GM23338 (cell line): ENCODE results near the gene HLCS. TPM values are rescaled to one million over a fixed set of nuclear protein-coding genes. Genes with fewer than 3 reads are reported as not detected.

Experiments used
- ATAC-seq: fragments of 200-7000 bp; cut with Tn5 transposase; 3 replicates; pipeline ENCODE4 v1.9.1; 2020
- DNase-seq: peaks from one replicate; pipeline ENCODE4 v3.0.0-alpha.2; 2015; ENCODE audit warnings: low spot score
- H2AFZ ChIP-seq: fragments of 200-600 bp; sonication (generic); 2 replicates; pipeline ENCODE4 v1.8.0; 2016; ENCODE audit warnings: antibody characterized with exemption, mild to moderate bottlenecking, moderate library complexity
- H3F3A ChIP-seq: fragments of 200-600 bp; sonication (generic); replicated peaks from 2 replicates; pipeline ENCODE4 v1.8.0; 2017; ENCODE audit warnings: antibody characterized with exemption, mixed run types, low read depth
- H3K27ac ChIP-seq: fragments of 200-600 bp; sonication (generic); 2 replicates; pipeline ENCODE4 v1.6.1; 2016; ENCODE audit warnings: low read depth
- H3K27me3 ChIP-seq: fragments of 200-600 bp; sonication (generic); 2 replicates; pipeline ENCODE4 v1.8.0; 2016; ENCODE audit warnings: mild to moderate bottlenecking, mixed run types, moderate library complexity; ENCODE audit not compliant: insufficient read depth
- H3K36me3 ChIP-seq: fragments of 200-600 bp; sonication (generic); 2 replicates; pipeline ENCODE4 v1.8.0; 2016; ENCODE audit warnings: mild to moderate bottlenecking; ENCODE audit not compliant: insufficient read depth
- H3K4me1 ChIP-seq: fragments of 200-600 bp; sonication (generic); 2 replicates; pipeline ENCODE4 v1.8.0; 2016; ENCODE audit warnings: mild to moderate bottlenecking, moderate library complexity; ENCODE audit not compliant: insufficient read depth
- H3K4me2 ChIP-seq: fragments of 200-600 bp; sonication (generic); 2 replicates; pipeline ENCODE4 v1.7.1; 2017; ENCODE audit warnings: mixed run types
- H3K4me3 ChIP-seq: fragments of 200-600 bp; sonication (generic); 2 replicates; pipeline ENCODE4 v1.6.1; 2016; ENCODE audit warnings: mixed run types
- H3K79me2 ChIP-seq: fragments of 200-600 bp; sonication (generic); replicated peaks from 2 replicates; pipeline ENCODE4 v1.8.0; 2017; ENCODE audit warnings: mild to moderate bottlenecking; ENCODE audit not compliant: insufficient read depth
- H3K9me2 ChIP-seq: fragments of 200-600 bp; sonication (generic); 2 replicates; pipeline ENCODE4 v1.8.0; 2017; ENCODE audit not compliant: insufficient read depth
- H4K20me1 ChIP-seq: fragments of 200-600 bp; sonication (generic); replicated peaks from 2 replicates; pipeline ENCODE4 v1.8.0; 2017; ENCODE audit warnings: mild to moderate bottlenecking; ENCODE audit not compliant: insufficient read depth
- H3K27ac Mint-ChIP-seq: 2 replicates; pipeline ENCODE4 v1.8.0; 2020; ENCODE audit warnings: inconsistent platforms, mild to moderate bottlenecking, moderate library complexity, mixed read lengths
- H3K27me3 Mint-ChIP-seq: 3 replicates; pipeline ENCODE4 v1.8.0; 2022; ENCODE audit warnings: low read depth, mild to moderate bottlenecking, moderate library complexity, mixed read lengths, inconsistent platforms; ENCODE audit not compliant: insufficient read depth, poor library complexity
- H3K36me3 Mint-ChIP-seq: 3 replicates; pipeline ENCODE4 v1.8.0; 2021; ENCODE audit warnings: low read depth, mild to moderate bottlenecking, inconsistent platforms, moderate library complexity, mixed read lengths
- H3K4me1 Mint-ChIP-seq: 3 replicates; pipeline ENCODE4 v1.8.0; 2020; ENCODE audit warnings: mild to moderate bottlenecking, inconsistent platforms, mixed read lengths
- H3K4me3 Mint-ChIP-seq: 3 replicates; pipeline ENCODE4 v1.8.0; 2021; ENCODE audit warnings: moderate library complexity, mild to moderate bottlenecking, inconsistent platforms, mixed read lengths
- H3K9me3 Mint-ChIP-seq: 3 replicates; pipeline ENCODE4 v1.8.0; 2020; ENCODE audit warnings: moderate library complexity, mild to moderate bottlenecking, inconsistent platforms, mixed read lengths
- CREB1 ChIP-seq: fragments of 250-450 bp; sonication (Bioruptor Pico); IDR thresholded peaks from 2 replicates; pipeline ENCODE4 v1.5.0; 2020; ENCODE audit warnings: low read depth, mild to moderate bottlenecking, moderate library complexity
- EZH2 ChIP-seq: fragments of 200-600 bp; sonication (generic); IDR thresholded peaks from one replicate; pipeline ENCODE4 v1.8.0; 2017; ENCODE audit warnings: antibody characterized with exemption, mild to moderate bottlenecking, low read depth; ENCODE audit not compliant: unreplicated experiment
- EZH2phosphoT487 ChIP-seq: fragments of 200-600 bp; sonication (generic); IDR thresholded peaks from one replicate; pipeline ENCODE4 v1.8.1; 2018; ENCODE audit warnings: antibody characterized with exemption; ENCODE audit not compliant: unreplicated experiment
- JUNB ChIP-seq: IDR thresholded peaks from one replicate; pipeline ENCODE4 v1.6.1; 2016; ENCODE audit warnings: antibody characterized with exemption; ENCODE audit not compliant: unreplicated experiment
- NANOG ChIP-seq: IDR thresholded peaks from 2 replicates; pipeline ENCODE4 v1.6.1; 2016; ENCODE audit warnings: antibody characterized with exemption, borderline replicate concordance
- POLR2AphosphoS5 ChIP-seq: IDR thresholded peaks from 2 replicates; pipeline ENCODE4 v1.6.1; 2016; ENCODE audit warnings: antibody characterized with exemption, low read depth
- STAT1 ChIP-seq: IDR thresholded peaks from one replicate; pipeline ENCODE4 v1.6.1; 2016; ENCODE audit warnings: antibody characterized with exemption; ENCODE audit not compliant: unreplicated experiment
- ZNF114 ChIP-seq: fragments of 250-450 bp; sonication (Bioruptor Pico); IDR thresholded peaks from 2 replicates; pipeline ENCODE4 v1.5.0; 2020; ENCODE audit warnings: mild to moderate bottlenecking, moderate library complexity
- ZNF331 ChIP-seq: fragments of 250-450 bp; sonication (Bioruptor Pico); IDR thresholded peaks from 2 replicates; pipeline ENCODE4 v1.5.0; 2020; ENCODE audit warnings: low read depth, mild to moderate bottlenecking, moderate library complexity
- polyA plus RNA-seq: library from polyadenylated mRNA; unstranded; fragments of >200 nt; fragmentation: Nextera tagmentation; extraction: Ambion mirVana; gene quantifications from 2 replicates; pipeline ENCODE4 v1.2.1, GENCODE V29; 2016
- total RNA-seq: library from RNA; depleted of rRNA; stranded (reverse); fragments of >200 nt; shearing (Covaris generic); gene quantifications from 2 replicates; pipeline ENCODE4 v1.2.3, GENCODE V29; 2014
- TF ChIP-seq, protein P1 (sequence below), 2 experiments: fragments of 200-600 bp in 1 of 2; sonication (generic) in 1 of 2; conservative IDR thresholded peaks; 2 replicates each; pipeline versions ENCODE4 v1.5.1 to v1.6.1; 2016 to 2017; ENCODE audit warnings: antibody characterized with exemption in 2 of 2, low read depth in 2 of 2, mild to moderate bottlenecking in 2 of 2, moderate library complexity in 1 of 2
- TF ChIP-seq, protein P2 (sequence below): fragments of 250-450 bp; sonication (Bioruptor Pico); IDR thresholded peaks from 2 replicates; pipeline ENCODE4 v1.5.0; 2020; ENCODE audit warnings: mild to moderate bottlenecking, moderate library complexity
- TF ChIP-seq, protein P3 (sequence below): IDR thresholded peaks from 2 replicates; pipeline ENCODE4 v1.6.1; 2016; ENCODE audit warnings: antibody characterized with exemption
- TF ChIP-seq, protein P4 (sequence below): IDR thresholded peaks from one replicate; pipeline ENCODE4 v1.6.1; 2018; ENCODE audit warnings: antibody characterized with exemption; ENCODE audit not compliant: unreplicated experiment

Gene HLCS
- total and polyA plus RNA-seq, 2 experiments from 2014 or later = 6.1 to 14.7 TPM

DNA sequence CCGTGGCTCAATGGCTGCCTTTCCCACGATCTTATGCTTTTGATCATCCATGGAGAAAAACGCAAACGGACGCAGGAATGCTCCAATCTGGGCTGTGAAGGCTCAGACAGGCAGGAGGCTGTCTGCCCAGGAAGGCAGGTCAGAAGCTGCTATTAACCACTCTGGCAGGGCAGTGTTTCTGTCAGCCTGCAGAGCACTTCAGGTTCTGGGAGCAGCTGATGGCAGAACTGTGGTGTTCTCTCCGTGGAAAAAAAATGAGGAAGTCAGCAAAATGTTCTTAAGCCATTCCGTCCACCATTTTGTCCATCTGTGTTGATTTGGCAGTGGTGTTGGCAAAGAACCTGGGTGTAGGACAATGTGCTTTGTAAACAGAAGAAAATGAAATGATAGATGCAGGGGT lies 175.9 kb downstream of the HLCS start:
- no peaks in the 10 kb centered on the region for H3F3A ChIP-seq
- TF ChIP-seq NANOG (no peak), EZH2phosphoT487 (no peak), ZNF331 (CRISPR knock-in tag) (no peak), STAT1 (no peak), EZH2 (no peak), POLR2AphosphoS5 (no peak), CREB1 (CRISPR knock-in tag) (no peak), JUNB (no peak), ZNF114 (no peak)
- TF ChIP-seq, protein P1, sequence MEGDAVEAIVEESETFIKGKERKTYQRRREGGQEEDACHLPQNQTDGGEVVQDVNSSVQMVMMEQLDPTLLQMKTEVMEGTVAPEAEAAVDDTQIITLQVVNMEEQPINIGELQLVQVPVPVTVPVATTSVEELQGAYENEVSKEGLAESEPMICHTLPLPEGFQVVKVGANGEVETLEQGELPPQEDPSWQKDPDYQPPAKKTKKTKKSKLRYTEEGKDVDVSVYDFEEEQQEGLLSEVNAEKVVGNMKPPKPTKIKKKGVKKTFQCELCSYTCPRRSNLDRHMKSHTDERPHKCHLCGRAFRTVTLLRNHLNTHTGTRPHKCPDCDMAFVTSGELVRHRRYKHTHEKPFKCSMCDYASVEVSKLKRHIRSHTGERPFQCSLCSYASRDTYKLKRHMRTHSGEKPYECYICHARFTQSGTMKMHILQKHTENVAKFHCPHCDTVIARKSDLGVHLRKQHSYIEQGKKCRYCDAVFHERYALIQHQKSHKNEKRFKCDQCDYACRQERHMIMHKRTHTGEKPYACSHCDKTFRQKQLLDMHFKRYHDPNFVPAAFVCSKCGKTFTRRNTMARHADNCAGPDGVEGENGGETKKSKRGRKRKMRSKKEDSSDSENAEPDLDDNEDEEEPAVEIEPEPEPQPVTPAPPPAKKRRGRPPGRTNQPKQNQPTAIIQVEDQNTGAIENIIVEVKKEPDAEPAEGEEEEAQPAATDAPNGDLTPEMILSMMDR (conservative IDR thresholded peaks at IDR 0.05; ENCODE audit: low read depth in 2 of 2) = no peak
- TF ChIP-seq, protein P2, sequence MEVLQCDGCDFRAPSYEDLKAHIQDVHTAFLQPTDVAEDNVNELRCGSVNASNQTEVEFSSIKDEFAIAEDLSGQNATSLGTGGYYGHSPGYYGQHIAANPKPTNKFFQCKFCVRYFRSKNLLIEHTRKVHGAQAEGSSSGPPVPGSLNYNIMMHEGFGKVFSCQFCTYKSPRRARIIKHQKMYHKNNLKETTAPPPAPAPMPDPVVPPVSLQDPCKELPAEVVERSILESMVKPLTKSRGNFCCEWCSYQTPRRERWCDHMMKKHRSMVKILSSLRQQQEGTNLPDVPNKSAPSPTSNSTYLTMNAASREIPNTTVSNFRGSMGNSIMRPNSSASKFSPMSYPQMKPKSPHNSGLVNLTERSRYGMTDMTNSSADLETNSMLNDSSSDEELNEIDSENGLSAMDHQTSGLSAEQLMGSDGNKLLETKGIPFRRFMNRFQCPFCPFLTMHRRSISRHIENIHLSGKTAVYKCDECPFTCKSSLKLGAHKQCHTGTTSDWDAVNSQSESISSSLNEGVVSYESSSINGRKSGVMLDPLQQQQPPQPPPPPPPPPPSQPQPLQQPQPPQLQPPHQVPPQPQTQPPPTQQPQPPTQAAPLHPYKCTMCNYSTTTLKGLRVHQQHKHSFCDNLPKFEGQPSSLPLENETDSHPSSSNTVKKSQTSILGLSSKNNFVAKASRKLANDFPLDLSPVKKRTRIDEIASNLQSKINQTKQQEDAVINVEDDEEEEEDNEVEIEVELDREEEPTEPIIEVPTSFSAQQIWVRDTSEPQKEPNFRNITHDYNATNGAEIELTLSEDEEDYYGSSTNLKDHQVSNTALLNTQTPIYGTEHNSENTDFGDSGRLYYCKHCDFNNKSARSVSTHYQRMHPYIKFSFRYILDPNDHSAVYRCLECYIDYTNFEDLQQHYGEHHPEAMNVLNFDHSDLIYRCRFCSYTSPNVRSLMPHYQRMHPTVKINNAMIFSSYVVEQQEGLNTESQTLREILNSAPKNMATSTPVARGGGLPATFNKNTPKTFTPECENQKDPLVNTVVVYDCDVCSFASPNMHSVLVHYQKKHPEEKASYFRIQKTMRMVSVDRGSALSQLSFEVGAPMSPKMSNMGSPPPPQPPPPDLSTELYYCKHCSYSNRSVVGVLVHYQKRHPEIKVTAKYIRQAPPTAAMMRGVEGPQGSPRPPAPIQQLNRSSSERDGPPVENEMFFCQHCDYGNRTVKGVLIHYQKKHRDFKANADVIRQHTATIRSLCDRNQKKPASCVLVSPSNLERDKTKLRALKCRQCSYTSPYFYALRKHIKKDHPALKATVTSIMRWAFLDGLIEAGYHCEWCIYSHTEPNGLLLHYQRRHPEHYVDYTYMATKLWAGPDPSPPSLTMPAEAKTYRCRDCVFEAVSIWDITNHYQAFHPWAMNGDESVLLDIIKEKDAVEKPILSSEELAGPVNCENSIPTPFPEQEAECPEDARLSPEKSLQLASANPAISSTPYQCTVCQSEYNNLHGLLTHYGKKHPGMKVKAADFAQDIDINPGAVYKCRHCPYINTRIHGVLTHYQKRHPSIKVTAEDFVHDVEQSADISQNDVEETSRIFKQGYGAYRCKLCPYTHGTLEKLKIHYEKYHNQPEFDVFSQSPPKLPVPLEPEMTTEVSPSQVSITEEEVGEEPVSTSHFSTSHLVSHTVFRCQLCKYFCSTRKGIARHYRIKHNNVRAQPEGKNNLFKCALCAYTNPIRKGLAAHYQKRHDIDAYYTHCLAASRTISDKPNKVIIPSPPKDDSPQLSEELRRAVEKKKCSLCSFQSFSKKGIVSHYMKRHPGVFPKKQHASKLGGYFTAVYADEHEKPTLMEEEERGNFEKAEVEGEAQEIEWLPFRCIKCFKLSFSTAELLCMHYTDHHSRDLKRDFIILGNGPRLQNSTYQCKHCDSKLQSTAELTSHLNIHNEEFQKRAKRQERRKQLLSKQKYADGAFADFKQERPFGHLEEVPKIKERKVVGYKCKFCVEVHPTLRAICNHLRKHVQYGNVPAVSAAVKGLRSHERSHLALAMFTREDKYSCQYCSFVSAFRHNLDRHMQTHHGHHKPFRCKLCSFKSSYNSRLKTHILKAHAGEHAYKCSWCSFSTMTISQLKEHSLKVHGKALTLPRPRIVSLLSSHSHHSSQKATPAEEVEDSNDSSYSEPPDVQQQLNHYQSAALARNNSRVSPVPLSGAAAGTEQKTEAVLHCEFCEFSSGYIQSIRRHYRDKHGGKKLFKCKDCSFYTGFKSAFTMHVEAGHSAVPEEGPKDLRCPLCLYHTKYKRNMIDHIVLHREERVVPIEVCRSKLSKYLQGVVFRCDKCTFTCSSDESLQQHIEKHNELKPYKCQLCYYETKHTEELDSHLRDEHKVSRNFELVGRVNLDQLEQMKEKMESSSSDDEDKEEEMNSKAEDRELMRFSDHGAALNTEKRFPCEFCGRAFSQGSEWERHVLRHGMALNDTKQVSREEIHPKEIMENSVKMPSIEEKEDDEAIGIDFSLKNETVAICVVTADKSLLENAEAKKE (CRISPR knock-in tag) = no peak
- TF ChIP-seq, protein P3, sequence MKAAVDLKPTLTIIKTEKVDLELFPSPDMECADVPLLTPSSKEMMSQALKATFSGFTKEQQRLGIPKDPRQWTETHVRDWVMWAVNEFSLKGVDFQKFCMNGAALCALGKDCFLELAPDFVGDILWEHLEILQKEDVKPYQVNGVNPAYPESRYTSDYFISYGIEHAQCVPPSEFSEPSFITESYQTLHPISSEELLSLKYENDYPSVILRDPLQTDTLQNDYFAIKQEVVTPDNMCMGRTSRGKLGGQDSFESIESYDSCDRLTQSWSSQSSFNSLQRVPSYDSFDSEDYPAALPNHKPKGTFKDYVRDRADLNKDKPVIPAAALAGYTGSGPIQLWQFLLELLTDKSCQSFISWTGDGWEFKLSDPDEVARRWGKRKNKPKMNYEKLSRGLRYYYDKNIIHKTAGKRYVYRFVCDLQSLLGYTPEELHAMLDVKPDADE = no peak
- TF ChIP-seq, protein P4, sequence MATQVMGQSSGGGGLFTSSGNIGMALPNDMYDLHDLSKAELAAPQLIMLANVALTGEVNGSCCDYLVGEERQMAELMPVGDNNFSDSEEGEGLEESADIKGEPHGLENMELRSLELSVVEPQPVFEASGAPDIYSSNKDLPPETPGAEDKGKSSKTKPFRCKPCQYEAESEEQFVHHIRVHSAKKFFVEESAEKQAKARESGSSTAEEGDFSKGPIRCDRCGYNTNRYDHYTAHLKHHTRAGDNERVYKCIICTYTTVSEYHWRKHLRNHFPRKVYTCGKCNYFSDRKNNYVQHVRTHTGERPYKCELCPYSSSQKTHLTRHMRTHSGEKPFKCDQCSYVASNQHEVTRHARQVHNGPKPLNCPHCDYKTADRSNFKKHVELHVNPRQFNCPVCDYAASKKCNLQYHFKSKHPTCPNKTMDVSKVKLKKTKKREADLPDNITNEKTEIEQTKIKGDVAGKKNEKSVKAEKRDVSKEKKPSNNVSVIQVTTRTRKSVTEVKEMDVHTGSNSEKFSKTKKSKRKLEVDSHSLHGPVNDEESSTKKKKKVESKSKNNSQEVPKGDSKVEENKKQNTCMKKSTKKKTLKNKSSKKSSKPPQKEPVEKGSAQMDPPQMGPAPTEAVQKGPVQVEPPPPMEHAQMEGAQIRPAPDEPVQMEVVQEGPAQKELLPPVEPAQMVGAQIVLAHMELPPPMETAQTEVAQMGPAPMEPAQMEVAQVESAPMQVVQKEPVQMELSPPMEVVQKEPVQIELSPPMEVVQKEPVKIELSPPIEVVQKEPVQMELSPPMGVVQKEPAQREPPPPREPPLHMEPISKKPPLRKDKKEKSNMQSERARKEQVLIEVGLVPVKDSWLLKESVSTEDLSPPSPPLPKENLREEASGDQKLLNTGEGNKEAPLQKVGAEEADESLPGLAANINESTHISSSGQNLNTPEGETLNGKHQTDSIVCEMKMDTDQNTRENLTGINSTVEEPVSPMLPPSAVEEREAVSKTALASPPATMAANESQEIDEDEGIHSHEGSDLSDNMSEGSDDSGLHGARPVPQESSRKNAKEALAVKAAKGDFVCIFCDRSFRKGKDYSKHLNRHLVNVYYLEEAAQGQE = no peak
- no peaks in the 10 kb centered on the region for H3K9me2 ChIP-seq
- no peak overlapping the region for H3K27ac ChIP-seq
- Mint-ChIP-seq H3K36me3 (no peaks in the 10 kb centered on the region), H3K4me1 (peaks cover 11% of the 10 kb centered on the region), H3K4me3 (no peak overlapping the region), H3K9me3 (no peaks in the 10 kb centered on the region; the same call in 2 of the 3 replicates), H3K27ac (no peak overlapping the region), H3K27me3 (peaks cover 2% of the 10 kb centered on the region)
- no peaks in the 10 kb centered on the region for H3K27me3 ChIP-seq
- H4K20me1 ChIP-seq = no peaks in the 10 kb centered on the region
- H3K4me1 ChIP-seq = peaks cover 5% of the 10 kb centered on the region; the same call in 1 of the 2 replicates
- H3K4me2 ChIP-seq = no peak overlapping the region
- no peak for DNase-seq
- no peak overlapping the region for H3K4me3 ChIP-seq
- H2AFZ ChIP-seq = no peak overlapping the region
- H3K36me3 ChIP-seq = no peaks in the 10 kb centered on the region
- no peaks in the 10 kb centered on the region for H3K79me2 ChIP-seq
- ATAC-seq = no peak
